Stimulated activated CD4-positive, alpha-beta T cell treated with anti-CD3 and anti-CD28 coated beads, Interleukin-1b, Interleukin-23, amount 100 ng/mL, for 1 hour (primary cell): ENCODE measurements around the gene MAP4K1.
A peak's percentile ranks its signal among the peaks of the same experiment; 100 is the strongest.
"Not testable (repeated sequence)": the region's sequence is repeated elsewhere in the genome, so short reads cannot be mapped to it uniquely, and the experiment has no call there.

Source experiments
- DNase-seq, 2 donors: peaks; one replicate each; pipeline ENCODE4 v3.0.0-alpha.2; 2020; ENCODE audit warnings: low read depth in 2 of 2

MAP4K1 gene

DNA sequence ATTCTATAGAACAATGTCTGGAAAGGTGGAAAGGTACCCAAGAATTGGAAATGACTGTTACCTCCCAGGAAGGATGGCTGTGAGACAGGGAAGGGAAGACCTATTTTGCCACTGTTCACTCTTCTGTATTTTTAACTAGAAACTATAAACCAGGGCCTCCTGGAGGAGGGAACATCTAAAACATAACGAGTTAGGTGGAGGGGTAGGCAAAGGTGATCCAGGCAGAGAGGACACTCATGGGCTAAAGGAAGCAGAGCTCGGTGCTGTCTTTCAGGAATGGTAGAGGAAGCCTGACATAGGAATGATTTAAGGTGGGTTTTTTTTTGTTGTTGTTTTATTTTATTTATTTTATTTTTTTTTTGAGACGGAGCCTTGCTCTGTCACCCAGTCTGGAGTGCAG lies 7.1 kb upstream of the MAP4K1 start:
- DNase-seq = no peak

DNA sequence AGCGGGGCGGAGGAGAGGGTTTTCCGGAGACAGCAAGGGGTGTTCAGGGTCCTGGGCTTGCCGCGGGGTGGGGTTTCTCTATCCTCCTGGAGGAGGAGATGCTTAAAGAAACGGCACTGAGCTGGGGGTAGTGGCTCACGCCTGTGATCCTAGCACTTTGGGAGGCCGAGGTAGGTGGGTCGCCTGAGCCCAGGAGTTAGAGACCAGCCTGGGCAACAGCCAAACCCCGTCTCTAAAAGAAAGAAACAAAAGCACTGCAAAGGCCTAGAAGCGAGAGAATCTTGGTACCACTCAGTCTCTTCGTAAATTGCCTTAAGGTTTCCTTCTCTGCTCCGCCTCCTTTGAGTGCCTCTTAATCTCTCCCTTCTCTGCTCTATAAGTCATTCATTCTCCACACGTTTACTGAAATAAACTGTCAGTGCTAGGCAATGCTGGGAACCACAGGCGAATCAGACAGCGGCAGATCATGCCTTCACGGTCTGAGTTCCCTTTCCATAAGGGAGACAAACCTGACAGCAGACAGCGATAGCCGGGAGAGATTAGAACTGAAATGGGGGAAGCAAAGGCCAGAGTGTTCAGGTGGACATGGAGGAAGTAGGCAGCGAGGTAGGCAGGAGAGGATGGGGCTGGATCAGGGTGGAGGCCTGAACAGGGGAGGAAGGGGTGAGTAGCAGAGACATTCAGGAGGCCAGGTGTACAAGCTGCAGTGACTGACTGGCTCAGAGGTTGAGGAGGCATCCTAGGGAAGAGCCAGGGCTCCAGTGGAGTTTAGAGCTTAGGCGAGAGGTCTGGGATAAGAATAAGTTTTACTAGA lies 1.8 kb upstream of the MAP4K1 start:
- DNase-seq = no peak

DNA sequence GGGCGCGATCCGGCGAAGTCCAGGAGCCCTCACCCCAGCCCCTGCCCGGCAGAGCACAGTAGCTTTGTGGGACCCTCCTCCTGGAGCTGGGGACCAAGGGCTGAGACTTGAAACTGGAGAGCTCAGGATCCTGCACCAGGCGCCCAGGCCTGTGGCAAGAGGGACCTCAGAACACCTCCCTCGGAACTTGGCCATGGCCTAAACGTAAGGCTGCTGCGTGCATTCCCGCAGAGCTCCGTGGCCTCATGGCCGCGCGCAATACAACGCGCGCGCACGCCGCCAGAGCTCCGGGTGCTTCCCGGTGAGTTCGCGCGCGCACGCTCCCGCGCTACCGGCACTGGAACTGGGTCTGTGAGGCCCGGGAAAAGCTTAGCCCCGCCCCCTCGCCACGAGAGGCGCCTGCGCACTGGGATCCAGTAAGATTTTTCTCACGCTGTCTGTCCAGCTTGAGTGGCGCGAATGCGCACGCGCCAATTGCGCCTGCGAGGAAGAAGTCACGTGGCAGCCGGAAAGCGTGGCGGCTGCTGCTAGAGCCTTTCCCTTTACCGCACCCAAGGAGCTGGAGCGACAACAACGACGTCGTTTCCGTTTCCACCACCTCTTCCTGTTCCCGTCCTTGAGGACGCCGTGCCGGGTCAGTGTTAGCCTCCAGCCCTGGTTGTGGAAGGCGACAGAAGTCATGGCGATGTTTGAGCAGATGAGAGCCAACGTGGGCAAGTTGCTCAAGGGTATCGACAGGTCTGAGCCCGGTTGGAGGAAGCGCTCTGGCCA lies 1.0 kb upstream of the MAP4K1 start, which contains the start of gene EIF3K:
TSS of gene EIF3K (plus strand) at position 599 of the 771 bp plus-strand sequence. CDS start at position 680, 81 bp downstream.
- DNase-seq = peak; percentile 94 to 98

DNA sequence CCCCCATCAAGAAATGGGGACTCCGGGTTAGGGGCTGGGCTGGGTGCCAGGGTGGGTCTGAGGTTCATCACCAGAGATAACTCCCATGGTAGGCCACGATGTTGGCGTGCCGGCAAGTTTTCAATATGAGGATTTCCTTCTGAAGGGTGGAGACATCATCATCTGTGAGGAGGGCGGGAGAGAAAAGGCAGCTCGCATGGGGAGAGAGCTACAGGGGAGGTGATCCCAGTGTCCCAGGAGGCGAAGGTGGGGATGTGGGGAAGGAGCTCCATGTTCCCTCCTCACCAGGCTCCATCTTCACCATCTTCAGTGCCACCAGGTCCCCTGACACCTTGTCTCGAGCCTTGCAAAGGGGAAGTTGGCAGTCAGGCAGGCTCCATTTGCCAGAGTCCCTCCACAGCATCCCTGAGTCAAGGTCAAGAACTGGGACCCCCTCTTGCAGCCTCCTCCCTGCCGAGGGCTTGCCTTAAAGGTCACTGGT lies 430 bp downstream of the MAP4K1 start:
- DNase-seq = no peak

DNA sequence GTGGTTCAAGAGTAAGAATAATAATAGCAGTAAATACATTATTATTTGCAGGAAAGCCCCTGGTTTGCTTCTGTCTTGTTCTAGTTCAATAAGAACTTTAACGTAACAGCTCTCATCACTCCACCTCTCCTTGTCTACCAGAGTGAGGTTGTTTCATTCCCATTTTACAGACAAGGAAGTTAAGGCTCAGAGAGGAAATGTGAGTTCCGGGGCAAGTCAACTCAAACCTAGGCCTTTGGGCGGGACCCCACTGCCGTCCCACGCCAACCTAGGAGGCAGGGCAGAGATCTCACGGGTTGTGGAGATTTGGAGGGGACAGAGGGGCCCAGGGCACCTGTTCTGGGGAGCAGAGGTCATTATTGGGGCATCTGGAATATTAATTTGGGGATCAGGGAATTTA lies 1.5 kb downstream of the MAP4K1 start:
- no peak for DNase-seq

DNA sequence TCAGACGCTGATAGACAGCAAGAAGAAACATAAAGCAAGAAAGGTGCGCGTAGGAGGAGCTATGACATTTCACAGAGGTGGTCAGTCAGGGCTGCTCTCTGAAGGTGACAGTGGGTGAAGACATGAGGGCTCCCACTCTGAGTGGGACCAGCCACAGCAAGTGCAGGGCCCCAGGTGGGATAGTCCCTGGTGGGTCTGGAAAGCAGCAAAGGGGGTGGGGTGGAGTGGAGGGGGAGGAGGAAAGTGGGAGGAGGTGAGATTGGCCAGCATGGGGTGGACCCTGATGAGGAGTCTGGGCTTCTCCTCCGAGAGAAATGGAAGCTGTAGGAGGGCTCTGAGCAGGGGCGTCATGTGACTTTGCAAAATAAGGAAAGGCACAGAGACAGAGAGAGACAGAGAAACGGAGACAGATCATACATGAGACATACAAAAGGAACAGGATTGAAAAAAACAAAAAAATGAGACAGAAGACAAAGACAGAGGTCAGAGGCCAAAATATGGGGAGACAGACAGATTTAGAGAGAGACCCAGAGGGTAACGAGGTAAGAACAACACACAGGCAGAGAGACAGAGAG lies 2.7 kb downstream of the MAP4K1 start:
- DNase-seq = no peak

DNA sequence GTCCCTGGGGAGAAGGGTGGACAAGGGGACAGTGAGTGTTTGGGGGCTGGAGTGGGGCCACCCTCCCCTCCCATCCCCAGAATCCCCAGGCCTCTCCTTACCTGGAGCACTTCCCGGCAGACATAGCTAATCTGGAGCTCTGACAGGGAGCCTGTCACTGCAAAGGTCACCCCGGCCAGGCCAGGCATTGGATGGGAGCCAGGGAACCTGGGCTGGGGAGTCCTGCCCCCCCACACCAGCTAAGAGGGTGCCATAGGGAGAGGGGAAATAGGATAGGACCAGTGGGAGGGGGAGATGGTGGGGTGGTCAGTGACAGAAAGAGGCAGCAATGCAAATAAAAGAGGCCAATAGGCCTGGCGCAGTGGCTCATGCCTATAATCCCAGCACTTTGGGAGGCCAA lies 3.5 kb downstream of the MAP4K1 start:
- no peak for DNase-seq

DNA sequence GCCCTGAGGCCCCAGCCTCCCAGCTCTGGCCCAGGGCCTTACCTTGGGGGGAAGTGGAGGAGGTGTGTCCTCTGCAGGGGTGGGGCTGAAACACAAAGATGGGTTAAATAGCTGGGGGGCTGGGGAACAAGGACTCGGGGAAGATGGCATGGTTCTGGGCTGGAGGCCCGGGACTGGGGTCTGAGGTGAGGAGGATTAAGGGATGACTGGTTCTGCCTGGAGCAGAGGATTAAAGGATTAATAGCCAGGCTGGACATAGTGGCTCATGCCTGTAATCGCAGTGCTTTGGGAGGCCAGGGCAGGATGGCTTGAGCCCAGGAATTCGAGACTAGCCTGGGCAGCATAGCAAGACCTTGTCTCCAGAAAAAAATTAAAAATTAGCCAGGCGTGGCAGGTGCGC lies 11.6 kb downstream of the MAP4K1 start:
- no peak for DNase-seq

DNA sequence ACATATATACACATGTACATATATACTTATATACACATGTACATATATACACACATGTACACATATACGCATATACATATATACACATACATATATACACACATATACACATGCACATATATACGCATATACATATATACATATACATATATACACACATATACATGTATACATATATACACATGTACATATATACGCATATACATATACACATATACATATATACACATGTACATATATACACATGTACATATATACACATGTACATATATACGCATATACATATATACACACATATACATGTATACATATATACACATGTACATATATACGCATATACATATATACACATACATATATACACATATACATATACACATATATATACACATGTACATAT lies 14.9 kb downstream of the MAP4K1 start:
- DNase-seq = not testable (repeated sequence)

DNA sequence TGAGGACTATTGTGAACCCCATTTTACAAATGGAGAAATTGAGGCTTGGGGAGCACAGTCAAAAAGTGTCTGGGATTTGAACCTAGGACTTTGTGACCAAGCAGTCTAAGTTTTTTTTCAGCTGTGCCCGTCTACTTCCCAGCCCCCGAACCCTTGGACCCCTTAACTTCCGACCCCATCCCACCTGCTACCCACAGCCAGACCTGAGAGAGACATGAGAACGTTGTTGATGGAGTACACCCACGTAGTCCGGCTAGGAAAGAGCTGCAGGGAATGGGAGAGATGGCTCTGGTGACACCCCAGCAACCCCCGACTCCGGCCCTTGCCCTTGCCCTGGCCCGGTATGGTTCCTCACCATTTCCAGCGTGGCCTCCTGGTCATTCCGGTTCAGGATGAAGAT lies 18.0 kb downstream of the MAP4K1 start:
- no peak for DNase-seq

DNA sequence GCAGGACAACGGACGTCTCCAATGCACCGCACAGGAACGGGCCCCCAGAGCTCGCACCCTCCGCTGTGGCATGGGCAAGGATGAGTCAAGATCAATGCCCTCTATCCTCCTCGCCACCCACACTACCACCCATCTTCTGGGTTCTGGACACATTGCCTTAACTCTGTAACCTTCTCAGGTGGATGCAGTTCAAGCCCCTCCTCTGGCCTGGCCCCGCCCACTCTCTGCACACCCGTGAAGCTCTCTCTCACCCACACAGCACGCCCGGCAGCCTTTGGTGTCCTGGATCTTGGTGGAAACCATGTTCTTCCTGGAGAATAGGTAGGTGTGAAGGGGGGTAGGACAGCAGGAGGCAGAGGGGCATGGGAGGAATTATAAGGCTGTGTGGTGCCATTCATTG lies 20.7 kb downstream of the MAP4K1 start:
- no peak for DNase-seq

DNA sequence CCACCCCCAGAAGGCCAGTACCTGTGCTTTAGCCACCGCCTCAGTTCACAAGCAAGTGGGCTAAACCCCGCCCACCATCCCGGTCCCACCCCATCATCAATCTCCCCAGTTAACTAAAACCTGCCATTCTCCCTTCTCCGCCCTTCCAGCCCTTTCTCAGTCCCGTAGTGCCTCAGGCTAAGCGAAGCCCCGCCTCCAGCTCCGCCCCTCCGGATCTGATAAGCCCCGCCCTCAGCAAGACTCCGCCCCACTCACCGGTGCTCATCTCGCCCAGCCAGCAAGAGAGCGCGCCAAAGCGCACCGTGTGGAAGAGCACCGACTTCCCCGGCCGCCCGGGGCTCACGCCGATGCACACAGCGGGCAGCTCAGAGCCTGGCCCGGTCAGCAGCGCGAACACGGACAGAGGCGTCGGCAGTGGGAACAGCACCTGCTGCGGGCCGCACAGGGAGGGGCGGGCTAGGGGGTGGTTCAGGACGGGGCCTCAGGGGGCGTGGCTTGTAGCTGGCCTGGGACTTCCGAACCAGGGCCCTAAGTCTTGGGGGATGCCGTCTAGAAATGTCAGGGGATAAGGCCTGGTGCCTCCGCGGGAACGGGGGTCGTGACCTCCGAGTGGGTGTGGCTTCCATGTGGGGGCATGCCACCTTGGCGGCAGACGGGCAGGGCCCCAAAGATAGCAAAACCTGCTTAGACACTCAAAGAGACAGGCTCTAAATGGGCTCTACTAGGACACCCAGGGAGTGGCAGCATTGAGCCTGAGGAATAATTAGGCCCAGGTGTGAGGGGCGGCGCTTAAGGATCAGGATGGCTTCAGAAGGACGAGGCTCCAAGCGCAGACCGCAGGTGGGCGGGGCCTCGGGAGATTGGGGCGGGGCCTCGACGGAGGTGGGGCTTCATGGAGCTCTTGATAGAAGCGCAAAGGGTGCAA lies 21.4 kb downstream of the MAP4K1 start:
- no peak for DNase-seq

DNA sequence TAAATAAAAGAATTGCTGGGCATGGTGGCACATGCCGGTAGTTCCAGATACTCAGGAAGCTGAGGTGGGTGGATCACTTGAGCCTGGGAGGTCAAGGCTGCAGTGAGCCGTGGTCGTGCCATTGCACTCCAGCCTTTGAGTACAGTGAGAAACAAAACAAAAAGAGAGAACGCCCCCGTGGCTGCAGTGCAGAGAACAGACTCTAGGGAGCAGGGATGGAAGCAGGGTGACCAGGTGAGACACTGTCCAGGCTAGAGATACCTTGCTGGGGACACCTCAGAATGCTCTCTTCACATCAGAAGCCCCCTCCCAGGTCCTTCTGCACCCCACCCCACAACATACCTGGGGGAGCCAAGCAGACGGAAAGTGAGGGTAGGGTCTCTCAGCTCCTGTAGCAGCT lies 24.8 kb downstream of the MAP4K1 start:
- no peak for DNase-seq

DNA sequence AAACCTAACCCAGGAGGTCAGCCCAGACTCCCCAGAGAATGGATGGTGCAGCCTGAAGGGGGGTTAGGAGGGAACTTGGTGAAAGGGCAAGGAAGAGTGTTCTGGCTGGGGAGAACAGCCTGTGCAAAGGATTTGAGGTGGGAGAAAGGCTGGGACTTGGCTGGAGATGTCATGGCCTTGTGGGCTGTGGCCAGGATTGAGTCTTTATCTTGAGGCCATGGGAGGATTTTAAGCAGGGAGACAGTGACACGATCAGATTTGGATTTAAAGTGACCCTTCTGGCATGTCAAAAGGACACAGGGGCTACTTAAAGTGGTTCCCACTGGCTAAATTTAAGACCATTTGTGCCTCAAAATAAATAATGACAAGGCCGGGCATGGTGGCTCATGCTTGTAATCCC lies 29.7 kb downstream of the MAP4K1 start:
- DNase-seq = no peak

DNA sequence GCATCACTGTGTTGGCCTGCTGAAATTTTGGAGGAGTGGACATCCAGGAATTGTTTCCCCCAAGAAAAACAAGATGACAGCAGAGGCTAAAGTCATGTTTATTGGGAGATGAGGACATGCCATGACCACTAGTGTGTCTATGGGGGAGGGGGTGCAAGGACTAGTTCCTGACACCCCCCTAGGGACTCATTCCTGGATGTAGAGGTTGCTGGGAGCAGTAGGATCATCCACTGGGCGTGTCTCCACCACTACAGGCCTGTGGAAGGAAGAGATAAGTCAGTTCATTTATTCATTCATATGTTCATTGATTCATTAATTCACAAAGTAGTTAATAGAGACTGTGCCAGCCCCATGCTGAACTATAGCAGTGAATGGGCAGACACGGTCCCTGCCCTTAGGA lies 30.2 kb downstream of the MAP4K1 start:
- DNase-seq = no peak

DNA sequence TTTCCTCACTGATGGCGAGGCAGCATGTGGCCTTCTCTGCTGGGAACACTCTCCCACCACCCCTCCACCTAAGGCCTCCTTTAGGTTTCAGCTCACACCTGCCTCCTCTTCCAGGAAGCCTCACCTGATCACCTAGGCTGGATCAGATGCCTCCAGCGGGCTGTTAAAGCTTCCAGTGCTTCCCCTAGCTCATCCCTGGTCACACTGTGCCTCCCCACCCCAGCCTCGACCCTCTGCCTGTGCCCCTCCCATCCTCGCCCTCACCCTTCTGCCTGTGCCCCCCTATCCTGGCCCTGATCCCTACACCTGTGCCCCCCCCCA lies 33.8 kb downstream of the MAP4K1 start:
- no peak for DNase-seq

DNA sequence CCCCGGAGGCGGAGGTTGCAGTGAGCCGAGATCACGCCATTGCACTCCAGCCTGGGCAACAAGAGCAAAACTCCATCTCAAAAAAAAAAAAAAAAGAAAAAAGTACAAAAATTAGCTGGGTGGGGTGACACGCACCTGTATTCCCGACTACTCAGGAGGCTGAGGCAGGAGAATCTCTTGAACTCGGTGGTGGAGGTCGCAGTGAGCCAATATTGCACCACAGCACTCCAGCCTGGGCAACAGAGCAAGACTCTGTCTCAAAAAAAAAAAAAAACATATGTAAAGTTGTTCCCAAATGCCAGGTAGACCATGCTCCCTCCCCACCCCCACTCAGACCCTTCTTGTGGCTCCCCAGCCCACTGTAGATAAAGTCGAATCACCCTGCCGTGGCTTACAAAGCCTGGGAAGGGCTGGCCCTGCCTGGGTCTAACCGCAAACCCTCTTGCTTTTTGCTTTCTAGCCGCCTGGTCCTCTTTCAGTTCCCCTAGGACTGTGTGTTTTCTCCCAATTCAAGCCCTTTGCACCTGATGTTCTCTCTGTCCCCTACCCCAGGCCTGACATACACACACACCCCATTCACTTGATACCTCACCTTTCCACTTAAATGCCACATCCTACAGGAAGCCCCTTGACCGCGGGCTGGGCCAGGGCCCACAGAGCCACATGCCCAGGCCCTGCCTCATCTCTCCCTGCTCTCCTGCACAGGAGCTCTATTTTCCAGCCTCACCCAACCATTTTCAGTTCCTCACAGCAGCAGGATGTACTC lies 34.4 kb downstream of the MAP4K1 start:
- no peak for DNase-seq

DNA sequence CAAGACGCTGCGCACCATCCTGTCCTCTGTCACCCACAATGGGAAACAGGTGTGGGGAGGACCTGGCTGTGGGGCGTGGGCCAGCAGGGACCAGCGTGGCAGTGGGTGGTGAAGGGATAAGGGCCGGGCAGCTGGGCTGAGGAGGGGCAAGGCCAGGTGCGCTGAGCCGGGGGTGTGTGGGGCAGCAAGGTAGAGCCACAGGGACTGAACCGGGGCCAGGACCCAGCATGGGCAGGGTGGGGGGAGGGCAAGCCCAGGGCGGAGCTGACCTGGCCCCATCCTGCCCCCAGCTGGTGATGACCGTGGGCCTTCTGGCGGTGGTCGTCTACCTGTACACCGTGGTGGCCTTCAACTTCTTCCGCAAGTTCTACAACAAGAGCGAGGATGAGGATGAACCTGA lies 37.7 kb downstream of the MAP4K1 start:
- DNase-seq = no peak

DNA sequence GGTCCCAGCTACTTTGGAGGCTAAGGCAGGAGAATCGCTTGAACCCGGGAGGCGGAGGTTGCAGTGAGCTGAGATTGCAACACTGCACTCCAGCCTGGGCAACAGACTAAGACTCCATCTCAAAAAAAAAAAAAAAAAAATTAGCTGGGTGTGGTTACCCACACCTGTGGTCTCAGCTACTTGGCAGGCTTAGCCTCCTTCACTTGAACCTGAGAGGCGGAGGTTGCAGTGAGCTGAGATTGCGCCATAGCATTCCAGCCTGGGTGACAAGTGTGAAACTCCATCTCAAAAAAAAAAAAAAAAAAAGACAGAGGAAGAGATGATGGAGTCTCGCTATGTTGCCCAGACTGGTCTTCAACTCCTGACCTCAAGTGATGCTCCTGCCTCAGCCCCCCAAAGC lies 38.4 kb downstream of the MAP4K1 start:
- not testable (repeated sequence) for DNase-seq

DNA sequence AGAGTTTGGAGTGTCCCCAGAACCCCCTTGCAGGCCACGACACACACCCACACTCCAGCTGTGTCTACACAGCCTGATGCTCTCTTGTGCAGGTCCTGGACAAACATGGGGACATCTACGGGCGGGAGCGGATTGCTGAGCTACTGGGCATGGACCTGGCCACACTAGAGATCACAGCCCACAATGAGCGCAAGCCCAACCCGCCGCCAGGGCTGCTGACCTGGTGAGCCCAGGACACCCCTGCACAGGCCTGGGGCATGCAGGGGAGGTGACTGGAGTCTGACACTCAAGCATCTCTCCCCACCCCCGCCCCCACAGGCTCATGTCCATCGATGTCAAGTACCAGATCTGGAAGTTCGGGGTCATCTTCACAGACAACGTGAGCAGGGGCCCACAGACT lies 39.9 kb downstream of the MAP4K1 start:
- no peak for DNase-seq

DNA sequence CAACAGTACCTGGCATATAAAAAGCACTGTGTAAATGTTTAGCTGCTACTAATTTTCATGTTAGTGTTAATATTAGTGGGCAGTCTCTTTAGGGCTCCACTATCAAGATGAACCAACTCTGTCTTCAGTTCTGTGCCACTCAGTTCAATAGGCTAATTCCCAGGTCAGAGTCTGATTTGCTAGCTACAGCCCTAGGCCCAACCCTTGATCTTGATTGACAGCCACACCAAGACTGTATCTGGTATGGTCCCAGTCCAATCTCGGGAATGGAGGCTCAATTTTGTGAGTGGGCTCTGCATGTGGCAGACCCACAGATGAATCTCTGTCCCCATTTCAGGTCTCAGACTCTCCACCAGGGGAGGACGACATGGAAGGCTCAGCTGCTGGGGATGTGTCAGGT lies 46.1 kb downstream of the MAP4K1 start:
- no peak for DNase-seq
